ENCODE data around the gene FAM210B. TPM values are rescaled to one million over a fixed set of nuclear protein-coding genes. Genes with fewer than 3 reads are reported as not detected.

FAM210B gene
- total and polyA plus RNA-seq, 10 of the 15 experiments (the other 5 are each of a cell fraction or from before 2014, with no cell fraction given), result 0.13 to 1.4 (median 0.68) TPM

DNA sequence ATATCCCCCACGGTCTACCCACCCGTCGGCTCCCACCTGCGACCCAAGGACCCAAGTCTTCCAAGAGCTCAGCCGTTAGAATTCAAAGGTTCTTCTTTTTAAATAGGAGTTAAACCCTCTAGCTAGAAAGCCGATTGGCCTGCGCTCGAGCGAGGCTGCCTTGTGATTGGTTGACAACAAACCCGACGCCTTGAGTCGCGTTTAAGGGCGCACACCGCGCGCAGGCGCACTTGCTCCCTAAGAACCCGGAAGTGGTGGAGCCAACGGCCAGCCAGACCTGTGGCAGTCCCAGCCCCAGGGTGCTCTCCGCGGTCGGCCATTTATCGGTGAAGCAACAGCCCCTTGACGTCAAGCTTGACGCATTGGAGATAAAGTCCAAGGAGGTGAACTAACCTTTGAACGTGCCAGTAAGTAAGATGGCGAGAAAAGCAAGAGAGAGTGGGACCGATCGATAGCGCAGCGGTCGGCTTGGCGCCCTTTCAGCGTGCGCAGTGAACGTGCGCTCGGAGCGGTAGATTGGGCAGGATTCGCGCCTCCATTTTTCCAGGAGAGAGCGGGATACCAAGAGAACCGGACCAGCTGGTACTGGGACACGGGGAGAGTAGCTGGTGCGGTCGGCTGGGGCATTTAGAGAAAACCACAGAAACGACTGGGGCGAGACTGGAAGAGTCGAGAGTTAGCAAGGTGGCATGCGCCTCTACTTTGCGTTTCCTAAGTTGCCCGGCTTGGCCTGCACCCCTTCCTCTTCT lies 33.5 kb downstream of the FAM210B start, which contains the start of the genes AURKA and CSTF1 (continued):
- TF ChIP-seq, protein P1, sequence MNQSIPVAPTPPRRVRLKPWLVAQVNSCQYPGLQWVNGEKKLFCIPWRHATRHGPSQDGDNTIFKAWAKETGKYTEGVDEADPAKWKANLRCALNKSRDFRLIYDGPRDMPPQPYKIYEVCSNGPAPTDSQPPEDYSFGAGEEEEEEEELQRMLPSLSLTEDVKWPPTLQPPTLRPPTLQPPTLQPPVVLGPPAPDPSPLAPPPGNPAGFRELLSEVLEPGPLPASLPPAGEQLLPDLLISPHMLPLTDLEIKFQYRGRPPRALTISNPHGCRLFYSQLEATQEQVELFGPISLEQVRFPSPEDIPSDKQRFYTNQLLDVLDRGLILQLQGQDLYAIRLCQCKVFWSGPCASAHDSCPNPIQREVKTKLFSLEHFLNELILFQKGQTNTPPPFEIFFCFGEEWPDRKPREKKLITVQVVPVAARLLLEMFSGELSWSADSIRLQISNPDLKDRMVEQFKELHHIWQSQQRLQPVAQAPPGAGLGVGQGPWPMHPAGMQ (IDR thresholded peaks at IDR 0.05; ENCODE audit: borderline replicate concordance), result no peak
- TF ChIP-seq, protein P2, sequence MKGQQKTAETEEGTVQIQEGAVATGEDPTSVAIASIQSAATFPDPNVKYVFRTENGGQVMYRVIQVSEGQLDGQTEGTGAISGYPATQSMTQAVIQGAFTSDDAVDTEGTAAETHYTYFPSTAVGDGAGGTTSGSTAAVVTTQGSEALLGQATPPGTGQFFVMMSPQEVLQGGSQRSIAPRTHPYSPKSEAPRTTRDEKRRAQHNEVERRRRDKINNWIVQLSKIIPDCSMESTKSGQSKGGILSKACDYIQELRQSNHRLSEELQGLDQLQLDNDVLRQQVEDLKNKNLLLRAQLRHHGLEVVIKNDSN (IDR thresholded peaks at IDR 0.05; ENCODE audit: borderline replicate concordance, extremely low read length, insufficient read depth, low read depth, low read length), result no peak
- TF ChIP-seq NFXL1 (IDR thresholded peaks at IDR 0.05; ENCODE audit: borderline replicate concordance), result no peak
- TF ChIP-seq NRF1 (conservative IDR thresholded peaks at IDR 0.05; ENCODE audit: low read depth, low read length), result peak; percentile 67
- TF ChIP-seq GABPA (IDR thresholded peaks at IDR 0.05; ENCODE audit: low read depth), result no peak
- TF ChIP-seq, protein P3, sequence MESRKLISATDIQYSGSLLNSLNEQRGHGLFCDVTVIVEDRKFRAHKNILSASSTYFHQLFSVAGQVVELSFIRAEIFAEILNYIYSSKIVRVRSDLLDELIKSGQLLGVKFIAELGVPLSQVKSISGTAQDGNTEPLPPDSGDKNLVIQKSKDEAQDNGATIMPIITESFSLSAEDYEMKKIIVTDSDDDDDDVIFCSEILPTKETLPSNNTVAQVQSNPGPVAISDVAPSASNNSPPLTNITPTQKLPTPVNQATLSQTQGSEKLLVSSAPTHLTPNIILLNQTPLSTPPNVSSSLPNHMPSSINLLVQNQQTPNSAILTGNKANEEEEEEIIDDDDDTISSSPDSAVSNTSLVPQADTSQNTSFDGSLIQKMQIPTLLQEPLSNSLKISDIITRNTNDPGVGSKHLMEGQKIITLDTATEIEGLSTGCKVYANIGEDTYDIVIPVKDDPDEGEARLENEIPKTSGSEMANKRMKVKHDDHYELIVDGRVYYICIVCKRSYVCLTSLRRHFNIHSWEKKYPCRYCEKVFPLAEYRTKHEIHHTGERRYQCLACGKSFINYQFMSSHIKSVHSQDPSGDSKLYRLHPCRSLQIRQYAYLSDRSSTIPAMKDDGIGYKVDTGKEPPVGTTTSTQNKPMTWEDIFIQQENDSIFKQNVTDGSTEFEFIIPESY (IDR thresholded peaks at IDR 0.05), result no peak
- TF ChIP-seq HDAC6 (IDR thresholded peaks at IDR 0.05; ENCODE audit: unreplicated experiment), result peak; percentile 72
- TF ChIP-seq, protein P4, sequence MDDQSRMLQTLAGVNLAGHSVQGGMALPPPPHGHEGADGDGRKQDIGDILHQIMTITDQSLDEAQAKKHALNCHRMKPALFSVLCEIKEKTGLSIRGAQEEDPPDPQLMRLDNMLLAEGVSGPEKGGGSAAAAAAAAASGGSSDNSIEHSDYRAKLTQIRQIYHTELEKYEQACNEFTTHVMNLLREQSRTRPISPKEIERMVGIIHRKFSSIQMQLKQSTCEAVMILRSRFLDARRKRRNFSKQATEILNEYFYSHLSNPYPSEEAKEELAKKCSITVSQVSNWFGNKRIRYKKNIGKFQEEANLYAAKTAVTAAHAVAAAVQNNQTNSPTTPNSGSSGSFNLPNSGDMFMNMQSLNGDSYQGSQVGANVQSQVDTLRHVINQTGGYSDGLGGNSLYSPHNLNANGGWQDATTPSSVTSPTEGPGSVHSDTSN (IDR thresholded peaks at IDR 0.05; ENCODE audit: insufficient replicate concordance, low read depth, low read length), result no peak
- no peak for TF ChIP-seq ZSCAN29 (IDR thresholded peaks at IDR 0.05)
- no peak for TF ChIP-seq SREBF1 (IDR thresholded peaks at IDR 0.05; ENCODE audit: low read length)
- no peak for TF ChIP-seq NFIC (IDR thresholded peaks at IDR 0.05; ENCODE audit: low read depth, low read length)
- no peak for TF ChIP-seq SREBF2 (IDR thresholded peaks at IDR 0.05; ENCODE audit: low read length)
- peak; percentile 91 for TF ChIP-seq HCFC1 (IDR thresholded peaks at IDR 0.05; ENCODE audit: low read length)
- TF ChIP-seq, protein P5, sequence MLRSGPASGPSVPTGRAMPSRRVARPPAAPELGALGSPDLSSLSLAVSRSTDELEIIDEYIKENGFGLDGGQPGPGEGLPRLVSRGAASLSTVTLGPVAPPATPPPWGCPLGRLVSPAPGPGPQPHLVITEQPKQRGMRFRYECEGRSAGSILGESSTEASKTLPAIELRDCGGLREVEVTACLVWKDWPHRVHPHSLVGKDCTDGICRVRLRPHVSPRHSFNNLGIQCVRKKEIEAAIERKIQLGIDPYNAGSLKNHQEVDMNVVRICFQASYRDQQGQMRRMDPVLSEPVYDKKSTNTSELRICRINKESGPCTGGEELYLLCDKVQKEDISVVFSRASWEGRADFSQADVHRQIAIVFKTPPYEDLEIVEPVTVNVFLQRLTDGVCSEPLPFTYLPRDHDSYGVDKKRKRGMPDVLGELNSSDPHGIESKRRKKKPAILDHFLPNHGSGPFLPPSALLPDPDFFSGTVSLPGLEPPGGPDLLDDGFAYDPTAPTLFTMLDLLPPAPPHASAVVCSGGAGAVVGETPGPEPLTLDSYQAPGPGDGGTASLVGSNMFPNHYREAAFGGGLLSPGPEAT (IDR thresholded peaks at IDR 0.05; ENCODE audit: low read depth), result peak; percentile 94
- TF ChIP-seq, protein P6, sequence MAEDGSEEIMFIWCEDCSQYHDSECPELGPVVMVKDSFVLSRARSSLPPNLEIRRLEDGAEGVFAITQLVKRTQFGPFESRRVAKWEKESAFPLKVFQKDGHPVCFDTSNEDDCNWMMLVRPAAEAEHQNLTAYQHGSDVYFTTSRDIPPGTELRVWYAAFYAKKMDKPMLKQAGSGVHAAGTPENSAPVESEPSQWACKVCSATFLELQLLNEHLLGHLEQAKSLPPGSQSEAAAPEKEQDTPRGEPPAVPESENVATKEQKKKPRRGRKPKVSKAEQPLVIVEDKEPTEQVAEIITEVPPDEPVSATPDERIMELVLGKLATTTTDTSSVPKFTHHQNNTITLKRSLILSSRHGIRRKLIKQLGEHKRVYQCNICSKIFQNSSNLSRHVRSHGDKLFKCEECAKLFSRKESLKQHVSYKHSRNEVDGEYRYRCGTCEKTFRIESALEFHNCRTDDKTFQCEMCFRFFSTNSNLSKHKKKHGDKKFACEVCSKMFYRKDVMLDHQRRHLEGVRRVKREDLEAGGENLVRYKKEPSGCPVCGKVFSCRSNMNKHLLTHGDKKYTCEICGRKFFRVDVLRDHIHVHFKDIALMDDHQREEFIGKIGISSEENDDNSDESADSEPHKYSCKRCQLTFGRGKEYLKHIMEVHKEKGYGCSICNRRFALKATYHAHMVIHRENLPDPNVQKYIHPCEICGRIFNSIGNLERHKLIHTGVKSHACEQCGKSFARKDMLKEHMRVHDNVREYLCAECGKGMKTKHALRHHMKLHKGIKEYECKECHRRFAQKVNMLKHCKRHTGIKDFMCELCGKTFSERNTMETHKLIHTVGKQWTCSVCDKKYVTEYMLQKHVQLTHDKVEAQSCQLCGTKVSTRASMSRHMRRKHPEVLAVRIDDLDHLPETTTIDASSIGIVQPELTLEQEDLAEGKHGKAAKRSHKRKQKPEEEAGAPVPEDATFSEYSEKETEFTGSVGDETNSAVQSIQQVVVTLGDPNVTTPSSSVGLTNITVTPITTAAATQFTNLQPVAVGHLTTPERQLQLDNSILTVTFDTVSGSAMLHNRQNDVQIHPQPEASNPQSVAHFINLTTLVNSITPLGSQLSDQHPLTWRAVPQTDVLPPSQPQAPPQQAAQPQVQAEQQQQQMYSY (CRISPR knock-in tag; IDR thresholded peaks at IDR 0.05), result no peak
- peak; percentile 91 for TF ChIP-seq MXI1 (IDR thresholded peaks at IDR 0.05; ENCODE audit: low read depth, low read length)
- no peak for TF ChIP-seq WRNIP1 (IDR thresholded peaks at IDR 0.05; ENCODE audit: borderline replicate concordance, low read depth, low read length)
